Measurements from ENCODE around the gene HDAC4.

GRCh38 chr2:239394346-239394945 lies 6.4 kb downstream of the HDAC4 start:
- no peak for TF ChIP-seq POLR2A (IDR thresholded peaks at IDR 0.05)
- TF ChIP-seq CTCF (IDR thresholded peaks at IDR 0.05), result no peak
- no peak for TF ChIP-seq EP300 (IDR thresholded peaks at IDR 0.05)
